Breast epithelium (tissue), 4 donors: Measurements from ENCODE around the gene SOCS1. TPM values are rescaled to one million over a fixed set of nuclear protein-coding genes. Genes with fewer than 3 reads are reported as not detected.

ENCODE experiments used
- DNase-seq, 2 donors: peaks; one replicate each; pipeline ENCODE4 v3.0.0-alpha.2; 2019; ENCODE audit warnings: low spot score in 2 of 2
- H3K27ac ChIP-seq, 2 donors: fragments of 200-600 bp; sonication (generic) in 1 of 2; one replicate each; pipeline ENCODE4 v1.5.1; 2016 to 2019; ENCODE audit warnings: mild to moderate bottlenecking in 1 of 2
- H3K27me3 ChIP-seq, 2 donors: fragments of 200-600 bp; sonication (generic) in 1 of 2; one replicate each; pipeline versions ENCODE4 v1.5.1 to v1.6.0; 2017 to 2019; ENCODE audit warnings: control low read depth in 1 of 2, mild to moderate bottlenecking in 1 of 2
- H3K36me3 ChIP-seq: fragments of 200-600 bp; one replicate; pipeline ENCODE4 v1.5.1; 2019
- H3K4me1 ChIP-seq, 2 donors: fragments of 200-600 bp; sonication (generic); one replicate each; pipeline ENCODE4 v1.5.1; 2016 to 2019; ENCODE audit warnings: control low read depth in 1 of 2
- H3K4me3 ChIP-seq, 3 donors: fragments of 200-600 bp; sonication (generic); 1 replicate in 2 of 3; 2 replicates in 1 of 3; pipeline ENCODE4 v1.5.1; 2016 to 2019; ENCODE audit warnings: mild to moderate bottlenecking in 3 of 3, moderate library complexity in 2 of 3
- H3K9me3 ChIP-seq, 2 donors: fragments of 200-600 bp; sonication (generic) in 1 of 2; one replicate each; pipeline ENCODE4 v1.5.1; 2016 to 2019; ENCODE audit warnings: control low read depth in 1 of 2
- CTCF ChIP-seq, 3 donors: fragments of 450-650 bp; IDR thresholded peaks; one replicate each; pipeline ENCODE4 v1.5.1; 2016 to 2017; ENCODE audit warnings: antibody characterized with exemption in 3 of 3, mild to moderate bottlenecking in 3 of 3, moderate library complexity in 3 of 3
- POLR2A ChIP-seq: fragments of 450-650 bp; IDR thresholded peaks from one replicate; pipeline ENCODE4 v1.6.1; 2016; ENCODE audit warnings: antibody characterized with exemption, mild to moderate bottlenecking, moderate library complexity
- POLR2AphosphoS5 ChIP-seq, 3 donors: sonication (generic); formaldehyde crosslinking; IDR thresholded peaks; one replicate each; pipeline ENCODE4 v1.6.1; 2017; ENCODE audit warnings: antibody characterized with exemption in 3 of 3
- intact Hi-C: fragments of 100-400 bp; cut with DNase I; formaldehyde crosslinking; loops from one replicate; pipeline ENCODE4 v1.15.1; 2023; ENCODE audit warnings: low total_unique reads
- total RNA-seq, 3 donors: library from RNA; depleted of rRNA; stranded (reverse); fragments of >200 nt; gene quantifications; one replicate each; pipeline ENCODE4 v1.1.0, GENCODE V29; 2016

The SOCS1 gene
- total RNA-seq, 3 donors from 2014 or later = 4.1 to 9.0 (median 5.6) TPM

- no peak for DNase-seq
- peaks cover 0 to 5% of the 10 kb centered on the region in 2 donors for H3K9me3 ChIP-seq
- H3K4me1 ChIP-seq = no peaks in the 10 kb centered on the region
- H3K27ac ChIP-seq = peak overlapping the region in 1 of 2 donors; percentile 58
- no peaks in the 10 kb centered on the region for H3K27me3 ChIP-seq
- intact Hi-C loops = loop anchor here (2.0 kb wide), 1 partner anchor 33 kb away; no protein-coding TSS in a partner anchor
- TF ChIP-seq POLR2A = no peak
- TF ChIP-seq CTCF (IDR thresholded peaks at IDR 0.05) = no peak
- TF ChIP-seq POLR2AphosphoS5 (IDR thresholded peaks at IDR 0.05) = peak in 1 of 3 donors; percentile 60
- H3K4me3 ChIP-seq = no peak overlapping the region
- H3K36me3 ChIP-seq = no peaks in the 10 kb centered on the region
Measured at GRCh38 chr16:11205754-11206581, 50.0 kb downstream of the SOCS1 start.

GRCh38 chr16:11205065-11205699, 50.8 kb downstream of the SOCS1 start:
- Histone ChIP-seq H3K4me1 (no peaks in the 10 kb centered on the region), H3K27ac (peak overlapping the region in 1 of 2 donors; percentile 58), H3K36me3 (no peaks in the 10 kb centered on the region), H3K4me3 (no peak overlapping the region), H3K27me3 (no peaks in the 10 kb centered on the region), H3K9me3 (peaks cover 0 to 5% of the 10 kb centered on the region in 2 donors)
- no peak for TF ChIP-seq POLR2A
- TF ChIP-seq CTCF (IDR thresholded peaks at IDR 0.05) = no peak
- TF ChIP-seq POLR2AphosphoS5 (IDR thresholded peaks at IDR 0.05) = no peak
- DNase-seq = no peak
- intact Hi-C loops = no loop called here

GRCh38 chr16:11204513-11205047, 51.4 kb downstream of the SOCS1 start:
- Histone ChIP-seq H3K4me3 (no peak overlapping the region), H3K27me3 (no peaks in the 10 kb centered on the region), H3K9me3 (peaks cover 0 to 5% of the 10 kb centered on the region in 2 donors), H3K27ac (no peak overlapping the region), H3K36me3 (no peaks in the 10 kb centered on the region), H3K4me1 (no peaks in the 10 kb centered on the region)
- DNase-seq = no peak
- intact Hi-C loops = no loop called here
- TF ChIP-seq POLR2AphosphoS5 (IDR thresholded peaks at IDR 0.05) = no peak
- TF ChIP-seq CTCF (IDR thresholded peaks at IDR 0.05) = no peak
- no peak for TF ChIP-seq POLR2A

Other genes with a start within 250 kb of the SOCS1 start
- not detected for gene TNP2, start 13.1 kb upstream of the SOCS1 start, total RNA-seq
- gene PRM3, start 17.4 kb upstream of the SOCS1 start, total RNA-seq = not detected
- gene PRM2, start 20.3 kb upstream of the SOCS1 start, total RNA-seq = not detected
- gene PRM1, start 25.1 kb upstream of the SOCS1 start, total RNA-seq = not detected
- gene RMI2, start 89.3 kb upstream of the SOCS1 start, total RNA-seq = 1 to 10 TPM in 1 of 3 donors, under 1 TPM in 2; 0.16 to 1.6 (median 0.33) TPM